HG03520 (cell line): Measurements from ENCODE around the gene RCOR1.

Experiments
- ATAC-seq: cut with Tn5 transposase; IDR thresholded peaks from one replicate; pipeline ENCODE4 v1.9.1; 2021; ENCODE audit warnings: mild to moderate bottlenecking, moderate library complexity; ENCODE audit not compliant: unreplicated experiment

RCOR1 gene

GRCh38 chr14:102708494-102708893 is 116.0 kb downstream of the RCOR1 start:
- ATAC-seq, result no peak

GRCh38 chr14:102711207-102711606 is 118.8 kb downstream of the RCOR1 start:
- no peak for ATAC-seq

- no peak for ATAC-seq
Observed at GRCh38 chr14:102711946-102712345, 119.5 kb downstream of the RCOR1 start.

GRCh38 chr14:102717276-102717675 is 124.8 kb downstream of the RCOR1 start:
- ATAC-seq, result no peak

- ATAC-seq, result no peak
Observed at GRCh38 chr14:102722646-102723045, 130.2 kb downstream of the RCOR1 start.

GRCh38 chr14:102723650-102724049 is 131.2 kb downstream of the RCOR1 start:
- no peak for ATAC-seq

GRCh38 chr14:102726191-102726949 is 133.9 kb downstream of the RCOR1 start:
- ATAC-seq, result no peak

GRCh38 chr14:102727336-102728095 is 135.1 kb downstream of the RCOR1 start:
- ATAC-seq, result no peak

GRCh38 chr14:102728501-102728900 is 136.1 kb downstream of the RCOR1 start:
- no peak for ATAC-seq

- ATAC-seq, result no peak
Observed at GRCh38 chr14:102729268-102729667, 136.8 kb downstream of the RCOR1 start.

GRCh38 chr14:102729825-102730224 is 137.4 kb downstream of the RCOR1 start:
- no peak for ATAC-seq

- ATAC-seq, result no peak
Observed at GRCh38 chr14:102731101-102731870, 138.8 kb downstream of the RCOR1 start.

GRCh38 chr14:102731871-102732800 is 139.7 kb downstream of the RCOR1 start:
- no peak for ATAC-seq

GRCh38 chr14:102732924-102733323 is 140.5 kb downstream of the RCOR1 start:
- ATAC-seq, result no peak

GRCh38 chr14:102733326-102733725 is 140.9 kb downstream of the RCOR1 start:
- no peak for ATAC-seq

GRCh38 chr14:102734436-102734835 is 142.0 kb downstream of the RCOR1 start:
- no peak for ATAC-seq

GRCh38 chr14:102736956-102737355 is 144.5 kb downstream of the RCOR1 start:
- no peak for ATAC-seq

GRCh38 chr14:102737402-102738372 is 145.2 kb downstream of the RCOR1 start:
- no peak for ATAC-seq
